RPMI7951 (cell line): ENCODE measurements around the gene MLN. TPM values are rescaled to one million over a fixed set of nuclear protein-coding genes. Genes with fewer than 3 reads are reported as not detected.
A peak's percentile ranks its signal among the peaks of the same experiment; 100 is the strongest.
"Not testable (repeated sequence)": the region's sequence is repeated elsewhere in the genome, so short reads cannot be mapped to it uniquely, and the experiment has no call there.

ENCODE experiments used
- DNase-seq: peaks from one replicate; pipeline ENCODE4 v3.0.0-alpha.2; 2012; ENCODE audit warnings: low read depth
- total RNA-seq: library from RNA; depleted of rRNA; stranded (reverse); fragments of >200 nt; shearing (Covaris generic); gene quantifications from 2 replicates; pipeline ENCODE4 v1.2.3, GENCODE V29; 2014

Gene MLN
- total RNA-seq, 1 experiment from 2014 or later: not detected

GRCh38 chr6:33834401-33835392 is 30.9 kb upstream of the MLN start:
- DNase-seq: no peak

GRCh38 chr6:33833599-33833998 is 29.8 kb upstream of the MLN start:
- no peak for DNase-seq

GRCh38 chr6:33832831-33833230 is 29.0 kb upstream of the MLN start:
- DNase-seq: not testable (repeated sequence)

- not testable (repeated sequence) for DNase-seq
Measured at GRCh38 chr6:33831725-33832124, 27.9 kb upstream of the MLN start.

GRCh38 chr6:33830635-33831240 is 26.9 kb upstream of the MLN start:
- no peak for DNase-seq

GRCh38 chr6:33828764-33829731 is 25.2 kb upstream of the MLN start:
- no peak for DNase-seq

GRCh38 chr6:33828452-33828763 is 24.6 kb upstream of the MLN start:
- no peak for DNase-seq

GRCh38 chr6:33827546-33828451 is 24.0 kb upstream of the MLN start:
- peak; percentile 53 for DNase-seq

GRCh38 chr6:33826537-33826936 is 22.7 kb upstream of the MLN start:
- DNase-seq: no peak

GRCh38 chr6:33824461-33825154 is 20.8 kb upstream of the MLN start:
- peak; percentile 71 for DNase-seq

GRCh38 chr6:33823806-33824205 is 20.0 kb upstream of the MLN start:
- no peak for DNase-seq

- peak; percentile 34 for DNase-seq
Measured at GRCh38 chr6:33822575-33823395, 19.0 kb upstream of the MLN start.

GRCh38 chr6:33820784-33821520 is 17.1 kb upstream of the MLN start:
- no peak for DNase-seq

GRCh38 chr6:33820243-33820642 is 16.4 kb upstream of the MLN start:
- peak; percentile 37 for DNase-seq

GRCh38 chr6:33819021-33819420 is 15.2 kb upstream of the MLN start:
- no peak for DNase-seq

- DNase-seq: no peak
Measured at GRCh38 chr6:33818293-33818692, 14.5 kb upstream of the MLN start.

GRCh38 chr6:33817489-33817888 is 13.7 kb upstream of the MLN start:
- DNase-seq: no peak

GRCh38 chr6:33816911-33817310 is 13.1 kb upstream of the MLN start:
- no peak for DNase-seq

- peak; percentile 42 for DNase-seq
Measured at GRCh38 chr6:33815854-33816253, 12.1 kb upstream of the MLN start.
